Measurements from ENCODE around the gene DTNB. TPM values are rescaled to one million over a fixed set of nuclear protein-coding genes. Genes with fewer than 3 reads are reported as not detected.

The DTNB gene
- total and polyA plus RNA-seq, 2 donors (not counting 3 experiments of a cell fraction or from before 2014, with no cell fraction given): 11.5 to 17.0 TPM

- no peak for DNase-seq (ENCODE audit: low read depth, low spot score)
- H3K4me3 ChIP-seq (replicated peaks in 1 of 3; ENCODE audit: insufficient read depth in 1 of 3, low read depth in 1 of 3, low read length in 3 of 3): no peak overlapping the region
- no peak overlapping the region for H3K27ac ChIP-seq (ENCODE audit: insufficient read depth, low read depth, low read length)
- POLR2A ChIA-PET: no interaction called here
- no peaks in the 10 kb centered on the region for H3K79me2 ChIP-seq (ENCODE audit: control insufficient read depth, insufficient read depth, low read length)
- H3K9me1 ChIP-seq (replicated peaks; ENCODE audit: control insufficient read depth, extremely low read depth, insufficient read depth, low read length): no peaks in the 10 kb centered on the region
- H3K27me3 ChIP-seq (ENCODE audit: control insufficient read depth in 2 of 2, insufficient read depth in 2 of 2, low read length in 2 of 2): no peaks in the 10 kb centered on the region
- no peaks in the 10 kb centered on the region for H4K20me1 ChIP-seq (replicated peaks; ENCODE audit: control insufficient read depth, extremely low read depth, insufficient read depth, low read length)
- dilution Hi-C loops (cut with MboI; ENCODE audit: extremely low pct_ligation_motif_present, low sequenced_read_pairs) (no loop called here), intact Hi-C loops (cut with micrococcal nuclease) (no loop called here)
- no peaks in the 10 kb centered on the region for H3K4me1 ChIP-seq (ENCODE audit: control insufficient read depth, extremely low read depth, insufficient read depth, low read length)
- no peaks in the 10 kb centered on the region for H3K9me3 ChIP-seq (replicated peaks; ENCODE audit: control insufficient read depth, insufficient read depth, low read length)
- TF ChIP-seq POLR2AphosphoS5 (IDR thresholded peaks at IDR 0.05; ENCODE audit: insufficient read depth, low read depth, low read length) (no peak), JUN (IDR thresholded peaks at IDR 0.05; ENCODE audit: borderline replicate concordance, insufficient read depth, insufficient read length, low read depth) (no peak), FOS (IDR thresholded peaks at IDR 0.05; ENCODE audit: borderline replicate concordance, insufficient read depth, low read length) (no peak), MYC (IDR thresholded peaks at IDR 0.05; ENCODE audit: low read depth, low read length) (no peak), EZH2 (IDR thresholded peaks at IDR 0.05; ENCODE audit: borderline replicate concordance, low read depth, low read length, severe bottlenecking) (no peak), GATA2 (IDR thresholded peaks at IDR 0.05; ENCODE audit: insufficient read depth, insufficient read length, low read depth, low read length) (no peak), POLR2A (IDR thresholded peaks at IDR 0.05; ENCODE audit: low read depth, low read length) (no peak), CTCF (IDR thresholded peaks at IDR 0.05; ENCODE audit: extremely low read depth in 1 of 2, insufficient read depth in 1 of 2, low read depth in 1 of 2, low read length in 2 of 2) (no peak), MAX (IDR thresholded peaks at IDR 0.05; ENCODE audit: insufficient read depth, insufficient read length) (no peak)
- BruUV-seq (replicated peaks): no TSS peak
- H3K4me2 ChIP-seq (ENCODE audit: insufficient read depth, low read length): no peak overlapping the region
- H2AFZ ChIP-seq (ENCODE audit: low read depth, low read length): no peak overlapping the region
- H3K9ac ChIP-seq (replicated peaks; ENCODE audit: extremely low read depth, insufficient read depth, low read length): no peak overlapping the region
- CTCF ChIA-PET: no interaction called here
- H3K36me3 ChIP-seq (ENCODE audit: control insufficient read depth in 2 of 2, extremely low read depth in 1 of 2, insufficient read depth in 2 of 2, low read length in 2 of 2): no peaks in the 10 kb centered on the region
- no peak for FAIRE-seq
These were observed 252.1 kb downstream of the DTNB start for GRCh38 chr2:25421289-25421688.
